Astrocyte (in vitro differentiated cells and primary cell): ENCODE measurements around the gene SCRN1. TPM values are rescaled to one million over a fixed set of nuclear protein-coding genes. Genes with fewer than 3 reads are reported as not detected.

ENCODE experiments used
- DNase-seq: peaks from one replicate; pipeline ENCODE4 v3.0.0-alpha.2; 2010; ENCODE audit warnings: low read depth
- FAIRE-seq: peaks from 2 replicates; lab custom pipeline; 2011; peaks lifted over from hg19 to GRCh38; lab: Jason Lieb, UNC
- H2AFZ ChIP-seq: 2 replicates; pipeline ENCODE4 v1.6.0; 2012; ENCODE audit warnings: low read depth, low read length, inconsistent platforms
- H3K27ac ChIP-seq: 2 replicates; pipeline ENCODE4 v1.5.1; 2011; ENCODE audit warnings: low read depth, low read length, inconsistent platforms
- H3K27me3 ChIP-seq: 2 replicates; pipeline ENCODE4 v1.6.0; 2011; ENCODE audit warnings: low read length, inconsistent platforms; ENCODE audit not compliant: insufficient read depth
- H3K36me3 ChIP-seq: 2 replicates; pipeline ENCODE4 v1.5.1; 2011; ENCODE audit warnings: low read length, inconsistent platforms; ENCODE audit not compliant: insufficient read depth
- H3K4me1 ChIP-seq: 2 replicates; pipeline ENCODE4 v1.5.1; 2011; ENCODE audit warnings: low read length, inconsistent platforms; ENCODE audit not compliant: insufficient read depth
- H3K4me2 ChIP-seq: 2 replicates; pipeline ENCODE4 v1.6.0; 2012; ENCODE audit warnings: low read length, inconsistent platforms
- H3K4me3 ChIP-seq: 2 replicates; pipeline ENCODE4 v1.5.1; 2011; ENCODE audit warnings: low read depth, mild to moderate bottlenecking, low read length, inconsistent platforms; ENCODE audit not compliant: insufficient read depth
- H3K79me2 ChIP-seq: 2 replicates; pipeline ENCODE4 v1.6.0; 2012; ENCODE audit warnings: mild to moderate bottlenecking, low read length, inconsistent platforms; ENCODE audit not compliant: insufficient read depth
- H3K9ac ChIP-seq: 2 replicates; pipeline ENCODE4 v1.6.0; 2012; ENCODE audit warnings: mild to moderate bottlenecking, low read length, inconsistent platforms
- H3K9me3 ChIP-seq: 2 replicates; pipeline ENCODE4 v1.5.1; 2012; ENCODE audit warnings: low read depth, mild to moderate bottlenecking, low read length, inconsistent platforms; ENCODE audit not compliant: insufficient read depth
- H4K20me1 ChIP-seq: 2 replicates; pipeline ENCODE4 v1.6.0; 2012; ENCODE audit warnings: low read length, inconsistent platforms; ENCODE audit not compliant: insufficient read depth
- H3K27ac Mint-ChIP-seq: one replicate; pipeline ENCODE4 v1.8.0; 2021; ENCODE audit warnings: mild to moderate bottlenecking, mixed read lengths; ENCODE audit not compliant: unreplicated experiment
- H3K27me3 Mint-ChIP-seq: one replicate; pipeline ENCODE4 v1.8.0; 2021; ENCODE audit warnings: low read depth, mixed read lengths; ENCODE audit not compliant: unreplicated experiment
- H3K36me3 Mint-ChIP-seq: one replicate; pipeline ENCODE4 v1.8.0; 2021; ENCODE audit warnings: low read depth, mixed read lengths; ENCODE audit not compliant: unreplicated experiment
- H3K4me1 Mint-ChIP-seq: one replicate; pipeline ENCODE4 v1.8.0; 2021; ENCODE audit warnings: low read depth, mixed read lengths; ENCODE audit not compliant: unreplicated experiment
- H3K4me3 Mint-ChIP-seq: one replicate; pipeline ENCODE4 v1.8.0; 2021; ENCODE audit warnings: mild to moderate bottlenecking, moderate library complexity, mixed read lengths; ENCODE audit not compliant: unreplicated experiment
- H3K9me3 Mint-ChIP-seq: one replicate; pipeline ENCODE4 v1.8.0; 2021; ENCODE audit warnings: mild to moderate bottlenecking, mixed read lengths; ENCODE audit not compliant: unreplicated experiment
- EZH2 ChIP-seq: IDR thresholded peaks from 2 replicates; pipeline ENCODE4 v1.6.1; 2012; ENCODE audit warnings: mild to moderate bottlenecking, low read length, inconsistent platforms; ENCODE audit not compliant: insufficient read depth
- total RNA-seq: library from RNA; stranded (reverse); gene quantifications from 2 replicates; pipeline ENCODE4 v1.2.1, GENCODE V29; 2021
- TF ChIP-seq, protein P1 (sequence below): IDR thresholded peaks from 2 replicates; pipeline ENCODE4 v1.5.1; 2011; ENCODE audit warnings: low read depth, mild to moderate bottlenecking, inconsistent platforms, low read length, moderate library complexity; ENCODE audit not compliant: insufficient read depth

SCRN1 gene
- total RNA-seq, 1 donor from 2014 or later = 116 TPM

DNA sequence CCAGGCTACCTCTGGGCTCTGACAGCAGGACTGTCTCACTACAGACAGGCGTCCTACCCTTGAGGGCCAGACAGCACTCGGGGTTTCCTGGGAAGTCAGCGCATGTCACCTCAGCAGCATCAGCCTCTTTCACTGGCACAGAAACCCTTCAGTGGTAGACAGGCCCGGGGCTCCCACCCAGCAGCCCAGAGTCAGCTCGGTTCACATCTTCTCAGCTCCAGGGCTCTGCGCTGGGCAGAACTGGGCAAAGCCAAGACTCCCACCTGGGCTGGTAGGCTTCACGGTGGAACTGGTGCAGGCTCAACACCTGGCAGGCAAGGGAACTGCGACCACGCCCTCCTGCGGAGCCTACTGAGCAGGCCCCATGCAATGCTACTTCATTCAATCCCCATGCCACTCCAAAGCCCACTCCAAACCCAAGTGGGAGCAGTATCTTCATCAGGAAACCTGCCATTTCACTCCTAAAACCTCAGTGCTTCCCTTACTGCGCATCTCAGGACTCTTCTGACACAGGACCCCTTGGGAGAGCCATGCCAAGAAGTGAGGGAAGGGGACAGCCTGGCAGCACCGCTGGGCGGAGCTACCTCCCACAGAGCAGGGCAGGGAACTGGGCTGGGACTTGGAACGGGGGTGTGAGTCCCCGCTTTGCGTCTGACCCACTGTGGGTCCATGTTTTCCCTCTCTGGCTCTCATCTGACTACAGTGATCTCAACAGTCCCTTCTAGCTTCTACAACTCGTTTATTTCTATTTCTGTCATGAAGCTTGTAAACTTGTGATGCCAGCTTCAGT, 60.4 kb downstream of the SCRN1 start:
- no peak for DNase-seq
- Histone ChIP-seq H2AFZ (no peak overlapping the region), H3K4me1 (peaks cover 5% of the 10 kb centered on the region), H3K9ac (no peak overlapping the region), H3K9me3 (no peaks in the 10 kb centered on the region), H3K36me3 (peaks cover 17% of the 10 kb centered on the region), H3K4me2 (no peak overlapping the region), H3K4me3 (no peak overlapping the region), H4K20me1 (peaks cover 24% of the 10 kb centered on the region), H3K79me2 (peaks cover 3% of the 10 kb centered on the region), H3K27ac (no peak overlapping the region), H3K27me3 (no peaks in the 10 kb centered on the region)
- peaks cover 35% of the 10 kb centered on the region for H3K36me3 Mint-ChIP-seq
- FAIRE-seq = no peak
- H3K27me3 Mint-ChIP-seq = no peaks in the 10 kb centered on the region
- H3K4me1 Mint-ChIP-seq = peaks cover 13% of the 10 kb centered on the region
- no peak overlapping the region for H3K4me3 Mint-ChIP-seq
- H3K9me3 Mint-ChIP-seq = peaks cover 4% of the 10 kb centered on the region
- TF ChIP-seq, protein P1, sequence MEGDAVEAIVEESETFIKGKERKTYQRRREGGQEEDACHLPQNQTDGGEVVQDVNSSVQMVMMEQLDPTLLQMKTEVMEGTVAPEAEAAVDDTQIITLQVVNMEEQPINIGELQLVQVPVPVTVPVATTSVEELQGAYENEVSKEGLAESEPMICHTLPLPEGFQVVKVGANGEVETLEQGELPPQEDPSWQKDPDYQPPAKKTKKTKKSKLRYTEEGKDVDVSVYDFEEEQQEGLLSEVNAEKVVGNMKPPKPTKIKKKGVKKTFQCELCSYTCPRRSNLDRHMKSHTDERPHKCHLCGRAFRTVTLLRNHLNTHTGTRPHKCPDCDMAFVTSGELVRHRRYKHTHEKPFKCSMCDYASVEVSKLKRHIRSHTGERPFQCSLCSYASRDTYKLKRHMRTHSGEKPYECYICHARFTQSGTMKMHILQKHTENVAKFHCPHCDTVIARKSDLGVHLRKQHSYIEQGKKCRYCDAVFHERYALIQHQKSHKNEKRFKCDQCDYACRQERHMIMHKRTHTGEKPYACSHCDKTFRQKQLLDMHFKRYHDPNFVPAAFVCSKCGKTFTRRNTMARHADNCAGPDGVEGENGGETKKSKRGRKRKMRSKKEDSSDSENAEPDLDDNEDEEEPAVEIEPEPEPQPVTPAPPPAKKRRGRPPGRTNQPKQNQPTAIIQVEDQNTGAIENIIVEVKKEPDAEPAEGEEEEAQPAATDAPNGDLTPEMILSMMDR = no peak
- no peak for TF ChIP-seq EZH2
- H3K27ac Mint-ChIP-seq = no peak overlapping the region

DNA sequence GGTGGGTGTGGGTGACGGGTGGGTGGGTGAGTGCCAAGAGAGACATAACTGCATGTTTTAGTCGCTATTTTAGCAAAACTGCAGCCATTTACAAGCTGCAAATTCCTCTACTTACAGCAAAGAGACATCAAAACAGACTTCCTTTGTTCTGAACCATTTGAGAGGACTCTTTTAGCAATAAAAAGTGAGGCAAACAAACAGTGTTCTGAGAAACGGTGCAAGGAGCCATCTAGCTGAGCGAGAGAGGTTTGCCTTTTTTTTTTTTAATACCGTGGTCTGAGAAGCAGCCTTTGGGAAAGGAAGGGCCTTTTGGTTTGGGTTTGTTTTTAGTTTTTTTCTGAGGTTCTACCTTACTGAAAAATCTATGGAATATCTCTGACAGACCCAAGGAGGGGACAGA, 62.9 kb downstream of the SCRN1 start:
- H3K36me3 Mint-ChIP-seq = peaks cover 27% of the 10 kb centered on the region

More for the DNA sequence above, 62.9 kb downstream of the SCRN1 start:
- H3K4me1 Mint-ChIP-seq = peaks cover 12% of the 10 kb centered on the region
- Histone ChIP-seq H3K79me2 (peaks cover 3% of the 10 kb centered on the region), H3K4me3 (no peak overlapping the region), H3K27ac (no peak overlapping the region), H3K9ac (no peak overlapping the region), H3K27me3 (no peaks in the 10 kb centered on the region), H3K9me3 (no peaks in the 10 kb centered on the region), H4K20me1 (peaks cover 27% of the 10 kb centered on the region), H2AFZ (no peak overlapping the region), H3K4me1 (no peaks in the 10 kb centered on the region), H3K36me3 (peaks cover 32% of the 10 kb centered on the region), H3K4me2 (no peak overlapping the region)
- no peak for DNase-seq
- H3K27me3 Mint-ChIP-seq = no peaks in the 10 kb centered on the region
- H3K4me3 Mint-ChIP-seq = no peak overlapping the region
- H3K27ac Mint-ChIP-seq = no peak overlapping the region
- no peak for TF ChIP-seq EZH2
- TF ChIP-seq, protein P1 = no peak
- peaks cover 2% of the 10 kb centered on the region for H3K9me3 Mint-ChIP-seq
- FAIRE-seq = no peak
